Astrocyte (in vitro differentiated cells and primary cell): Measurements from ENCODE around the gene PAX5. TPM values are rescaled to one million over a fixed set of nuclear protein-coding genes. Genes with fewer than 3 reads are reported as not detected.

Source experiments
- DNase-seq: peaks from one replicate; pipeline ENCODE4 v3.0.0-alpha.2; 2010; ENCODE audit warnings: low read depth
- FAIRE-seq: peaks from 2 replicates; lab custom pipeline; 2011; peaks lifted over from hg19 to GRCh38; lab: Jason Lieb, UNC
- H2AFZ ChIP-seq: 2 replicates; pipeline ENCODE4 v1.6.0; 2012; ENCODE audit warnings: low read depth, low read length, inconsistent platforms
- H3K27ac ChIP-seq: 2 replicates; pipeline ENCODE4 v1.5.1; 2011; ENCODE audit warnings: low read depth, low read length, inconsistent platforms
- H3K27me3 ChIP-seq: 2 replicates; pipeline ENCODE4 v1.6.0; 2011; ENCODE audit warnings: low read length, inconsistent platforms; ENCODE audit not compliant: insufficient read depth
- H3K36me3 ChIP-seq: 2 replicates; pipeline ENCODE4 v1.5.1; 2011; ENCODE audit warnings: low read length, inconsistent platforms; ENCODE audit not compliant: insufficient read depth
- H3K4me1 ChIP-seq: 2 replicates; pipeline ENCODE4 v1.5.1; 2011; ENCODE audit warnings: low read length, inconsistent platforms; ENCODE audit not compliant: insufficient read depth
- H3K4me2 ChIP-seq: 2 replicates; pipeline ENCODE4 v1.6.0; 2012; ENCODE audit warnings: low read length, inconsistent platforms
- H3K4me3 ChIP-seq: 2 replicates; pipeline ENCODE4 v1.5.1; 2011; ENCODE audit warnings: low read depth, mild to moderate bottlenecking, low read length, inconsistent platforms; ENCODE audit not compliant: insufficient read depth
- H3K79me2 ChIP-seq: 2 replicates; pipeline ENCODE4 v1.6.0; 2012; ENCODE audit warnings: mild to moderate bottlenecking, low read length, inconsistent platforms; ENCODE audit not compliant: insufficient read depth
- H3K9ac ChIP-seq: 2 replicates; pipeline ENCODE4 v1.6.0; 2012; ENCODE audit warnings: mild to moderate bottlenecking, low read length, inconsistent platforms
- H3K9me3 ChIP-seq: 2 replicates; pipeline ENCODE4 v1.5.1; 2012; ENCODE audit warnings: low read depth, mild to moderate bottlenecking, low read length, inconsistent platforms; ENCODE audit not compliant: insufficient read depth
- H4K20me1 ChIP-seq: 2 replicates; pipeline ENCODE4 v1.6.0; 2012; ENCODE audit warnings: low read length, inconsistent platforms; ENCODE audit not compliant: insufficient read depth
- H3K27ac Mint-ChIP-seq: one replicate; pipeline ENCODE4 v1.8.0; 2021; ENCODE audit warnings: mild to moderate bottlenecking, mixed read lengths; ENCODE audit not compliant: unreplicated experiment
- H3K27me3 Mint-ChIP-seq: one replicate; pipeline ENCODE4 v1.8.0; 2021; ENCODE audit warnings: low read depth, mixed read lengths; ENCODE audit not compliant: unreplicated experiment
- H3K36me3 Mint-ChIP-seq: one replicate; pipeline ENCODE4 v1.8.0; 2021; ENCODE audit warnings: low read depth, mixed read lengths; ENCODE audit not compliant: unreplicated experiment
- H3K4me1 Mint-ChIP-seq: one replicate; pipeline ENCODE4 v1.8.0; 2021; ENCODE audit warnings: low read depth, mixed read lengths; ENCODE audit not compliant: unreplicated experiment
- H3K4me3 Mint-ChIP-seq: one replicate; pipeline ENCODE4 v1.8.0; 2021; ENCODE audit warnings: mild to moderate bottlenecking, moderate library complexity, mixed read lengths; ENCODE audit not compliant: unreplicated experiment
- H3K9me3 Mint-ChIP-seq: one replicate; pipeline ENCODE4 v1.8.0; 2021; ENCODE audit warnings: mild to moderate bottlenecking, mixed read lengths; ENCODE audit not compliant: unreplicated experiment
- EZH2 ChIP-seq: IDR thresholded peaks from 2 replicates; pipeline ENCODE4 v1.6.1; 2012; ENCODE audit warnings: mild to moderate bottlenecking, low read length, inconsistent platforms; ENCODE audit not compliant: insufficient read depth
- total RNA-seq: library from RNA; stranded (reverse); gene quantifications from 2 replicates; pipeline ENCODE4 v1.2.1, GENCODE V29; 2021
- TF ChIP-seq, protein P1 (sequence below): IDR thresholded peaks from 2 replicates; pipeline ENCODE4 v1.5.1; 2011; ENCODE audit warnings: low read depth, mild to moderate bottlenecking, inconsistent platforms, low read length, moderate library complexity; ENCODE audit not compliant: insufficient read depth

PAX5 gene
- total RNA-seq, 1 donor from 2014 or later: not detected

DNA sequence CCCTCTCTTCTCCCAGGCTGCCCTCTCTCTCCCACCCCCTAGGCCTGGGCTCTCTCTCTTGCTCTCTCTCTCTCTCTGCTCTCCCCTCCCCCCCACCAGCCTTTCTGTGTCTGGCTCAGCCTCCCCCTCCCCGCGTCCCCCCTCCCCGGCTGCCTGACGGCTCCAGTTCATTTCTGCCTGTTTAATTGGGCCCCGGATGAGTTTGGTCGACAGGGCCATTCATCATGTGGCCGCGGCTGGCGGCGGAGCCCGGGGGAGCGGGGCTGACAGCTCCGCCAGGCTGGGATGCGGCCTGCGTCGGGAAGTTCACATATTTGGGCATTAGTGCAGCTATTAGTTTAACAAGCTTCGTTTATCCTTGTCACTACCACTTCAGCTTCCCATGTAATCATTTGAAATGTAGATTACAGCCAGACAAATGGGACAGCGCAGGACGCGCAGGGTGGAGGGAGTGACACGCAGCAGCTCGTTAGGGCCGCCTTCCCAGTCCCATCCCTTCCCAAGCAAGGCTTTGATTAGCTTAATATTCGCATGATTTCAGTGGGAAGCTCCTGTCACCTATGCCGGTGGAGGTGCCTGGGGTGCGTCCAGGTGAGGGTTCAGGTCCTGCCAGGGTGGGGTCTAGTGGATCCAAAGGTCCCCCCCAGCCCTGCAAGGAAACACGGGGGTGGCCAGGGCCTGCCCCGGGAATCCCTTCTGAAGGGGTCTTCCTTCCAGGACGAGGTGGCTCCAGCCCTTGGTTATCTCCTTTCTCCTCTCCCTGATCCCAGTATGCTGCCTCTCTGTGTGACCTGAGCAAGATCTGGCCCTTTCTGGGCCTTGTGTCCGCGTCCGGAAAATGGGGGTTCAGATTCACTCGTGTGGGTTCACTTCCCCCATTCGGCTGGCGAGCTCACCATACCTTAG lies 214.8 kb downstream of the PAX5 start:
- Histone ChIP-seq H3K27me3 (peaks cover 41% of the 10 kb centered on the region), H3K79me2 (no peaks in the 10 kb centered on the region), H2AFZ (peak overlapping the region; percentile 37), H3K4me2 (peak overlapping the region; percentile 50), H3K9ac (no peak overlapping the region), H4K20me1 (no peaks in the 10 kb centered on the region), H3K27ac (no peak overlapping the region), H3K9me3 (no peaks in the 10 kb centered on the region), H3K36me3 (no peaks in the 10 kb centered on the region), H3K4me1 (no peaks in the 10 kb centered on the region), H3K4me3 (no peak overlapping the region)
- Mint-ChIP-seq H3K4me1 (no peaks in the 10 kb centered on the region), H3K27ac (no peak overlapping the region), H3K36me3 (no peaks in the 10 kb centered on the region), H3K27me3 (peaks cover 58% of the 10 kb centered on the region), H3K9me3 (no peaks in the 10 kb centered on the region), H3K4me3 (no peak overlapping the region)
- FAIRE-seq (no peak), DNase-seq (peak; percentile 12)
- TF ChIP-seq EZH2: peak; percentile 25
- TF ChIP-seq, protein P1, sequence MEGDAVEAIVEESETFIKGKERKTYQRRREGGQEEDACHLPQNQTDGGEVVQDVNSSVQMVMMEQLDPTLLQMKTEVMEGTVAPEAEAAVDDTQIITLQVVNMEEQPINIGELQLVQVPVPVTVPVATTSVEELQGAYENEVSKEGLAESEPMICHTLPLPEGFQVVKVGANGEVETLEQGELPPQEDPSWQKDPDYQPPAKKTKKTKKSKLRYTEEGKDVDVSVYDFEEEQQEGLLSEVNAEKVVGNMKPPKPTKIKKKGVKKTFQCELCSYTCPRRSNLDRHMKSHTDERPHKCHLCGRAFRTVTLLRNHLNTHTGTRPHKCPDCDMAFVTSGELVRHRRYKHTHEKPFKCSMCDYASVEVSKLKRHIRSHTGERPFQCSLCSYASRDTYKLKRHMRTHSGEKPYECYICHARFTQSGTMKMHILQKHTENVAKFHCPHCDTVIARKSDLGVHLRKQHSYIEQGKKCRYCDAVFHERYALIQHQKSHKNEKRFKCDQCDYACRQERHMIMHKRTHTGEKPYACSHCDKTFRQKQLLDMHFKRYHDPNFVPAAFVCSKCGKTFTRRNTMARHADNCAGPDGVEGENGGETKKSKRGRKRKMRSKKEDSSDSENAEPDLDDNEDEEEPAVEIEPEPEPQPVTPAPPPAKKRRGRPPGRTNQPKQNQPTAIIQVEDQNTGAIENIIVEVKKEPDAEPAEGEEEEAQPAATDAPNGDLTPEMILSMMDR: no peak

GRCh38 chr9:36818242-36818938 lies 215.7 kb downstream of the PAX5 start:
- Mint-ChIP-seq H3K36me3 (no peaks in the 10 kb centered on the region), H3K4me3 (no peak overlapping the region), H3K27me3 (peaks cover 53% of the 10 kb centered on the region), H3K27ac (no peak overlapping the region), H3K9me3 (peaks cover 1% of the 10 kb centered on the region), H3K4me1 (no peaks in the 10 kb centered on the region)
- H3K27ac ChIP-seq: no peak overlapping the region
- peak overlapping the region; percentile 71 for H2AFZ ChIP-seq
- no peaks in the 10 kb centered on the region for H3K36me3 ChIP-seq
- DNase-seq (no peak), FAIRE-seq (no peak)
- H3K4me3 ChIP-seq: peak overlapping the region; percentile 10
- peak; percentile 31 for TF ChIP-seq EZH2
- TF ChIP-seq, protein P1: no peak
- H3K4me2 ChIP-seq: peak overlapping the region; percentile 50
- H3K9me3 ChIP-seq: no peaks in the 10 kb centered on the region
- H3K27me3 ChIP-seq: peaks cover 40% of the 10 kb centered on the region
- no peaks in the 10 kb centered on the region for H3K4me1 ChIP-seq
- H4K20me1 ChIP-seq: no peaks in the 10 kb centered on the region
- no peak overlapping the region for H3K9ac ChIP-seq
- H3K79me2 ChIP-seq: no peaks in the 10 kb centered on the region
